HG03025 (cell line): ENCODE results near the gene NACAD.
"Not testable (repeated sequence)": the region's sequence is repeated elsewhere in the genome, so short reads cannot be mapped to it uniquely, and the experiment has no call there.

Source experiments
- ATAC-seq: cut with Tn5 transposase; IDR thresholded peaks from one replicate; pipeline ENCODE4 v1.9.1; 2021; ENCODE audit warnings: mild to moderate bottlenecking, moderate library complexity; ENCODE audit not compliant: unreplicated experiment, low FRiP score

NACAD gene

DNA sequence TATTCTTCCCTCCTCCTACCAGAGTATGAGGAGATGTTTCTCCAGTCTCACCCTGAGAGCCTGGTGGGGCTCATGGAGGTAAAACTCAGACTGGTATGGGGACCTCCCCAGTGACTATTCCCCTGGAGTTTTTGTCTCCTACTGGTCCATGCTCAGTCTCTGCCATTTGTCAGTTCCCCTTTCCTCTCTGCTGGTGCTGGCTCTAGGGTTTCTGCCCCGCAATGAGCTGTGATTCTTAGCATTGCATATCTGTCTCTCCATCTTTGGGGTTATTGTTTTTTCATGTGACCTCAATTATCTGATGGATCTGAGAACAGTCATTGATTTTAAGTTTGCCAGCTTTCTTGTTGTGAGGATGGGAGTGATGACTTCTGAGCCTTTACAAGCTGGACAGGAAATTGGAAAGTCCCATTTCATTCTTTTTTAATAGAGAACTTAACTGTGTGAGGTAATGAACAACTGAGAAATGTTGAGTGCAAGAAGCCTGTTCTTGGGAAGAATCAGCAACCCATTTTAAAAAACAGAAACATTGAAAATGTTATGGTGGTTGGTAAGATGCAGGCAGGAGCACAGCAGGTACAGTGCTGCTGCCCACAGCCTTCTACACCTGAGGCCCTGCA lies 26.9 kb downstream of the NACAD start:
- no peak for ATAC-seq

DNA sequence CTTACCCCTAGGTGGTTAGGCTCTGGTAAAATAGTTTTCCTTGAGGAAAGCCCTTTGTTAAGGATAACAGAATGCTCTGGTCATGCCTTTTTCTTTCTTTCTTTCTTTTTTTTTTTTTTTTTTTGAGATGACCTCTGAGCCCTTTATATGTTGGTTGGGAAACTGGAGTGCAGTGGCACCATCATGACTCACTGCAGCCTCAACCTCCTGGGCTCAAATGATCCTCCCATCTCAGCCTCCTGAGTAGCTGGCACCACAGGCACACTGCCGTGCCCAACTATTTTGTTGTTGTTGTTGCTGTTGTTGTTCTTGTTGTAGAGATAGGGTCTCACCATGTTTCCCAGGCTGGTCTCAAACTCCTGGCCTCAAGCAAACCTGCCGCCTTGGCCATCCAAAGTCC lies 27.4 kb downstream of the NACAD start:
- ATAC-seq = no peak

DNA sequence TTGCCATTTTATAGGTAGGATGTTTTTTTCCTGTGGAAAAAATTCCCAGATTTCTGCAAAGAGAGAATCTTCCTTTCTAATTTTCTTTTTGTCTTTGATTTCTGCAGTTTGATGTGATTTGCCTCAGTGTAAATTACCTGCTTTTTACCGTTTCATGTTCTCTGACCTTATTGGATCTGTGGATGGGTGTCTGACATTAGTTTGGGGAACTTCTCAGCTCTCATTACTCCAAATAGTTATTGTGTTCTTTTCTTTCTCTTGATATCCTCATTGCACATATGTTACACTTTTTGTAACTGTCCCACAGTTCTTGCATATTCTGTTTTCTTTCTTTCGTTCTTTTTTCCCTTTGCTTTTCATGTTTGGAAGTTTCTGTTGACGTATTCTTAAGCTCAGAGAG lies 28.5 kb downstream of the NACAD start:
- ATAC-seq = no peak

DNA sequence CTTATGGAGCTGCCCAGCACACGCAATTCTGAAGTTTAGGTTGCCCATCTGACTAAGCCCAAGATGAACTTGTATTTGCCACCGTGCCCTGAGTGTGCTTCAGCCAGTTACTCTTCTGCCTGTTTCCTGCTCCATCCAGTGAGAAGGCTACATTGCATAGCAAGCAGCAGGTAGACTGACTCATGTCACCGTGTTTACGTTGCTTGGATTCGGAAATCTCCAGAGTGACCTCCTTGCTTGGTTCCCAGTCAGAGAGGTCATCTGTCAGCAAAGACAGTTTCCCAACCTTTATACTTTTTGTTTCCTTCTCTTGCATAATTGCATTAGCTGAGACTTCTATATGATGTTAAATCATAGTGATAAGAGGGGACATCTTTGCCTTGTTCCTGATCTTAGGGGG lies 30.9 kb downstream of the NACAD start:
- no peak for ATAC-seq

DNA sequence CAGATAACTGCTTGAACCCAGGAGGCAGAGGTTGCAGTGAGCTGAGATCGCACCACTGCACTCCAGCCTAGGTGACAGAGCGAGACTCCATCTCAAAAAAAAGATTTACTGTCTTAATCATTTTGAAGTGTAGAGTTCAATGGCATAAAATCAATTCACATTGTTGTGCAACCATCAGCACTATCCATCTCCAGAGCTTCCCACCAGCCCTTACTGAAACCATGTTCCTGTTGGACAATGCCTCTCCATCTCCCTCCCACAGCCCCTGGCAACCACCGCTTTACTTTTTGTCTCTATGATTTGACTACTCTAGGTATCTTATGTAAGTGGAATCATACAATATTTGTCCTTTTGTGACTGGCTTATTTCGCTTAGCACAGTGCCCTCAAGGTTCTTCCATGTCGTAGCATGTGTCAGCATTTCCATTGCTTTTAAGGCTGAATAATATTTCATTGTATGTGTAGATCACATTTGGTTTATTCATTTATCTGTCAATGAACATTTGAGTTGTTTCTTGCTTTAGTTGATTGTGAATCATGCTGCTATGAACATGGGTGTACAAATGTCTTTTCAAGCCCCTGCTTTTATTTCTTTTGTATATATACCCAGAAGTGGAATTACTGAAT lies 33.1 kb downstream of the NACAD start:
- no peak for ATAC-seq

DNA sequence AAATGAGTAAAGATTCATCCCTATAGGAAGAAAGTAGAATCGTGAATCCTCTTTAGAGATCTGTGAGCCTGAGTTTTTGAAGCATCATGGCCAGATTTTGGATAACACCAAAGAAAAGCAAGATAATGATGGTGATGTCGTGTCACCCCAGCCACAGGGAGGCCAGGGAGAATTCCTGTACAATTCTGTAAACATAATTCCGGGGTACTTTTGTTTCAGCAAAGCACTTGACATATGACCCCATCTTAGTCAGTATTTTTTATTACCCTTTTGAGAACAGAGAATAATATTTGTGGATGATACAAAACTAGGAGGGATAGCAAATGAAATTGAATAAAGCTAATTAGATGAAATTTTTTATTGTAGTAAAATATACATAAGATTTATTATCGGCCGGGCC lies 33.8 kb downstream of the NACAD start:
- no peak for ATAC-seq

DNA sequence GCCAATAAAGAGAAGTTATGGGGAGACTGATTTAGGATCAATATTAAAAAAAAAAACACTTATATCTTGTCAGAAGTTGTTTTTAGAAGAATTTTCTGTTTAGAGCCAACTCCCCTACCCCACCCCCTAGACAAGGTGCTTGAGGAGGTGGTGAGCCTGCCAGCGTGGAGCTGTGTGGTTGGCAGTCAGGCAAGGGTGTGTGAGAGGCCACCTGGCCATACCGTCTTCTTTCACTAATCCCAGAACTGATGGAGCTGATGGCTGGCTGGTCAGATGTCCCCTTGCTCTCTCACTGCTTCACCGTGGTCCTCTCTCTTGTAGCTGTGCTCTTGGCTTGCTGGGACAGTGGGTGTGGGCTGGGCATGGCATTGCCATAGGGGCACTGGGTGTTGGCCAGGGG lies 34.3 kb downstream of the NACAD start:
- no peak for ATAC-seq

DNA sequence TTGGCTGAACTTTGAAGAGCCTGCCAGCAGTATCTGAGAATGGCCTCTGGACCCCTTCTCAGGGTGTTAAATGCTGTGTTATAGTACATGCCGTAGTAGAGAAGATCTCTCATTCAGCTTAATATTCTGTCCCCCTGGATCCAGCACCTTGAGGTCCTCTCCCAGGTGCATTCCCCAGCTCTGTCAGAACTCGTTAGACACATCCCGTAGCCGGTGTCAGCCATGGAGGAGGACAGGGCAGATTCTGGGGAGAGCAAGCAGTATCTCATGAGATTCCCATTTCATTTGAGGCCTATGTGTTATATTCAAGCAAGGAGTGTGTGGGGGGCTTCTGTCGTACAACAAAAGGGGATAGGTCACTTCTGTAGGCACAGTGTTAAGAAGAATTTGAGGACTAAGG lies 34.8 kb downstream of the NACAD start:
- no peak for ATAC-seq

DNA sequence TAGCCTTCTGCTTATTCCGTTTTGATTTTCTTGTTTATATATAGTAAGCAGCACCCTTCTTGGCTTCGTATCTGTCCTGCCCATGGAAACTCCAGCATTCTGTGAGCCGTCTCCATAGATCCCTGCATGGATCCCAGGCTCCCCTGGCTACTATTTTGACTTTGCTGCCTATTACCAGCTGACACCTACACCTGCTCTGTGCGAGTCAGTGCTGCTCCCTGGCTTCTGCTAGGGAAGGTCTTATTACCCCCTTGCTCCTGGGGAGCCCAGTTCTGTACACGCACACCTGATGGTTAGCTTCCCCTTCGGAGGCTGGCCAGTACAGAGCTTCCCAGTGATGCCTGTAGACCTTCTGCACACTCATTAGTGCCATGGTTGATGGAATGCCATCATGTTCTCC lies 35.4 kb downstream of the NACAD start:
- no peak for ATAC-seq

DNA sequence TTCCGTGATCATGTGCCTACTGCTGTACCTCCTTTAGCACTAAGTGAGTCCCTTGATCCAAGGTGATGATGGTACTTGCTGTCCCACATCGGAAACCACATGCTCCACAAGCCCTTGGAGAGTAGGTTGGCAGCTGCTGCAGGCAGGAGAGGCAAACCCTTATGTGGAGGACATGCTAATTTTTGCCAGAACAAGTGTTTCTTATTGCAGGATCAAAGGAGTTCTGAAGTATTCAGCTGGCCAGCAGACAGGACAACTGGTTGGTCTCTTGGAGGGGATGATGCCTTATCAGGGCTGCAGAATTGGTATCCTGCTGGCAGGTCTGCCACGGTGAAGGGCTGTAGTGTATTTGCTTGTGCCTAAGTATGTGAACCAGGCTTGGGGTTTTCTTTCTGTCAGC lies 36.8 kb downstream of the NACAD start:
- no peak for ATAC-seq

DNA sequence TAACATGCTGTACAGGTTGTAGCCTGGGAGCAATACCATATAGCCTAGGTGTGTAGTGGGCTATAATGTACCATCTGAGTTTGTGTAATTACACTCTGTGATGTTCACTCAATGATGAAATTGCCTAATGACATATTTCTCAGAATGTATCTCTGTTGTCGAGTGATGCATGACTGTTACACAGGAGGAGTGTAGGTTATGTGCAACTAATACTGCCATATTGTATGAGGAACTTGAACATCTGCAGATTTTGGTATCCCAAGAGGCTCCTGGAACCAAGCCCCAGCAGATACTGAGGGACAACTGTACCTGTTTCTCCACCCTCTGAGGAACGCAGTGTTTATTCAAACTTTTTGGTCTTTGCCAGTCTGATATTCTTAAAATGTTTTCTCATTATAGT lies 38.6 kb downstream of the NACAD start:
- ATAC-seq = no peak

DNA sequence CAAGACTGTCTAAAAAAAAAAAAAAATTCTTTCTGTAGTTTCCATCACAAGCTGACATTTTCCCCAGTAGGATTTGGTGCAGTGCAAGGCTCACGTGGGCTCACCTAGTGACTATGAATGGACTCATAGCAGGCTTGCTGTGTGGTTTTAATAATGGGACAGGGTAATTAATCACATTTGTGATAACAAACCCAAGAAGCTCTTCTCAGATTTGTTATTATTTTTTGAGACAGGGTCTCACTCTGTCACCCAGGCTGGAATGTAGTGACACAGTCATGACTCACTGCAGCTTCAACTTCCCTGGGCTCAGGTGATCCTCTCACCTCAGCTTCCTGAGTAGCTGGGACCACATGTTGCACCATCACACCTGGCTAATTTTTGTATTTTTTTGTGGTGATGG lies 40.0 kb downstream of the NACAD start:
- ATAC-seq = no peak

DNA sequence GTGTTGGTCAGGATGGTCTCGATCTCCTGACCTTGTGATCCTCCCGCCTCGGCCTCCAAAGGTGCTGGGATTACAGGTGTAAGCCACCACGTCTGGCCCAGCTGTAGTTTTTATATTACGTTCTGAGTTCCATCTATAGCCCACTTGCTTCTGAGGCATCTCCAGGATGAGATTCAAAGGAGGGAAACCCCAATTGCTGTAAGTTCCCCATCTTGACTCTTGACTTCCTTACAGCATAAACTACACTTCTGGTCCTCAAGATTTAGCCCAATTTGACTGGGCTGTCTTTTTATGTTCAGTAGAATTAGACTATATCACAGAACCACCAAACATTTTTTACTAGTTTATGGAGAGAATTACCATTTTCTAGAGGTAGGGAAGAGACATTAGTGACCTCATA lies 44.4 kb downstream of the NACAD start:
- no peak for ATAC-seq

DNA sequence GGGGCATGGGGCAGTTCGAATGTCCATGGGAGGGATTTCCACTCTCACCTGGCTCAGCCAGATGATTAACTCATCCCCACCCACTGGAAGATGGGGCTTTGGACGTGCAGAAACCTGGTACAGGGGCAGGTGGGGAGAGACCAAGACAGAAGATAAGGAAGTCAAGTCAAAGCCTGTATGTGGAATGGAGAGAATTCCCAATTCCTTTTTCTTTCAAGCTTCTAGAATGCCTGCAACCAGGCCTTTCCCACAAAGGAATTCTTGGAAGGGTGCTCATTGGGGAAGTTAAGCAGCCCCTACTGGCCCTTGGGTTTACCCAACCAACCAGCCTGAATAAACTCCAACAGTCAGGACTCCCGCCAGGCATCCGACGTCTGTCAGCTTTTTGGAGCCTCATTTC lies 49.7 kb downstream of the NACAD start:
- ATAC-seq = no peak

DNA sequence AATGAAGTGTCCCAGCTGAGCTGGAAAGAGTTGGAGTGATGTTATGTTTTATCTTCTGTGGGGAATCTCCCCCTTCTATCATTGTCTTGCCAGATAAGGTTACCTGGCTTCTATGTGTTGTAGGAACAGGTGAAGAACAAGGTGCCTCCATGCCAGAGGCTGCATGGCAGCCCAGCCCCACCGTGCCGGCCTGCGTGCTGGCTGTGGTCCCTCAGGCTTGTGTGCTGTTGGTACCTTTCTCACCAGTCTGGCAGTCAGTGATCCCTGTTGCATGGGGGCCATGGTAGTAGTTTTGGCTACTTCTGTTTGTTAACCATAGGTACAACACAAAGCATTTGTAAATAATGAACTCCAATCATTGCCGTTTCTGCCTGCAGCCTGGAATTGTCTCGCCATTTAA lies 50.9 kb downstream of the NACAD start:
- ATAC-seq = no peak

DNA sequence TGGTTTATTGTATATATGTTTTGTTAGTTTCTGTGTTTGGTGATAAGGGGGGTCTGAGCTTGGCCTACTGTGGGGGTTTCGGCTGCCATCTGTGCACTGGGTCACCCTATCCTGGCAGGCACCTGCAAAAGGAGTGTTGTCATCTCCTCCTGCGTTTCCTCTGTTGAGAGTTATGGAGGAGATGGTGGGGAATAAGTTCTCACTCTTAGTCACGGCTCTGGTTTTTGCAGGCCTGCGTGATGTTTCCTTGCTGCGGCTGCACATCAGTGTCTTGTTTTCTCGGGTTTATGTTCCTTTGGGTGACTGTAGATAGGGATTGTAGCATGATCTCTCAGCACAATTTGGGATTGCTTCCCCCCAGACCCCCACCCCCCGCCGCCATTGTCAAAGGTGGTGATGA lies 52.0 kb downstream of the NACAD start:
- ATAC-seq = no peak

DNA sequence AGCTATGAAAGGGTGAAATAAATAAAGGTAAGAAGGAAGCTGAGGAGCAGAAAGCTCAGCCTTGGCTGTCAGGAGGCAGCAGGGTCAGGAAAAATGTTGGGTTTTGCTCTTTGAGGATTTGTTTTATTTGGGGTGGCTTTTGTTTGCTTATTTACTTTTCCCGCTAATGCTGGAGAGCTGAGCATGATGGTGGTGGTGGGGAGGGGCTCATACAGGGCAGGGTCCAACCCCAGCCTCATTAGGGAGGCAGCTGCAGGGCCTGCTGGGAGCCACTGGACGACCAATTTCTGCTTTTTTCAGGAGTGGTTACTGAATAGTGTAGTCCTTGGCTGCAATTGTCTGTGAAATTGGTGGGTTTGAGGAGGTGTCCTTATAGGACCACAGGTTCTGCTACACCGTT lies 52.5 kb downstream of the NACAD start:
- no peak for ATAC-seq

DNA sequence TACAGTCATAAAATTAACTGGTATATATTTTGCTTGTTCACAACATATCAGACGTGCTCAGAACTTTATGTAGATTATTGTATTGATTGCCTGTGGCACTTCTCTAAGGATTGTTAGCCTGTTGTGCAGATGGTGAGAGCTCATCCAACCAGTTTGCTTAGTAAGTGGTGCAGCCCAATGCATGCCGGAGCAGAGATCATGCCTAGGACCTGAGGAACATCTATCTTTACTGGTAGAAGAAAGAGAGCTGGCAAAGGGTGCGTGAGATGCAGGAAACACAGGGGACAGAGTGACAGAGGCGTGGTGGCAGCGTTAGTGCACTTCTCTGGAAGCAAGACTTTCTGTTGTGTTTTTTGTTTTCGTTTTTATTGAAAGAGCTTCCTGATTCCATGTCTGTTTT lies 52.9 kb downstream of the NACAD start:
- no peak for ATAC-seq

DNA sequence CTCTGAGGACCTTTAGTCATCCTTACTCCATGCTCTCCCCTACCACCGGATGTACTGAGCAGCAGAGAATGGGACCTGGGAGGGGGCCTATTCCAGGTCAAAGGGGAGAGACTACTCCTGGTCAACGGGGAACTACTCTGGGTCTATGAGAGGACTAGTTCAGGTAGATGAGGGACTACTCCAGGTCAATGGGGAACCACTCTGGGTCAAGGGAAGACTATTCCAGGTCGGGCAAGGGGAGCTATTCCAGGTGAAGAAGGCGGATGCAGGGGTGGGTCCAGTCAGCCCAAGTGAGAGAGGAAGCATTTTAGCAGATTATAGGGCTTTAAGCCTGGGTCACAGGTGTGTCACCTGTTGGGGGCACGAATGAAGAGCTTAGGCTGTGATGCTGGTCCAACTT lies 53.4 kb downstream of the NACAD start:
- ATAC-seq = no peak

DNA sequence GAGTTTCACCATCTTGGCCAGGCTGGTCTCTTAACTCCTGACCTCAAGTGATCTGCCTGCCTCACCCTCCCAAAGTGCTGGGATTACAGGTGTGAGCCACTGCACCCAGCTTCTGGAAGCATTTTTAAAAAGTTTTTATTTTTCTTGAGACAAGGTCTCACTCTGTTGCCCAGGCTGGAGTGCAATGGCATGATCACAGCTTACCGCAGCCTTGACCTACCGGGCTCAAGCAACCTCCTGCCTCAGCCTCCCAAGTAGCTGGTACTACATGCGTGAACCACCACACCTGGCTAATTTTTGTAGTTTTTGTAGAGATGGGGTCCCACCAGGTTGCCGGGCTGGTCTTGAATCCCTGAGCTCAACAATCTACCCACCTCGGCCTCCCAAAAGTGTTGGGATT lies 54.1 kb downstream of the NACAD start:
- not testable (repeated sequence) for ATAC-seq

DNA sequence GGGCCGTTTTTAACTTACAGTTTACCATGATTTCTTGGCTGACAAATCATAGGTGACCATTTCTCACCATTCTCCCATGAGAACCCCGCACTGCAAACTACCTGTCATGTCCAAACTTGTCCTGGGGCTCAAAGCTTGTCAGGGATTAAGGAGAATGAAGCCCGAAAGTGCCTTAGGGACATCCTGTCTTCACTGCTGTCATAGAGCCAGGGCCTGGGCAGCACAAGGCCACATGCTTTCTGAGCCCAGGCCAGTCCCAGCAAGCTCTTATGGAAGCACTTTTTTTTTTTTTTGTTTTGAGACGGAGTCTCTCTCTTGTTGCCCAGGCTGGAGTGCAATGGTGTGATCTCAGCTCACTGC lies 54.9 kb downstream of the NACAD start:
- no peak for ATAC-seq

DNA sequence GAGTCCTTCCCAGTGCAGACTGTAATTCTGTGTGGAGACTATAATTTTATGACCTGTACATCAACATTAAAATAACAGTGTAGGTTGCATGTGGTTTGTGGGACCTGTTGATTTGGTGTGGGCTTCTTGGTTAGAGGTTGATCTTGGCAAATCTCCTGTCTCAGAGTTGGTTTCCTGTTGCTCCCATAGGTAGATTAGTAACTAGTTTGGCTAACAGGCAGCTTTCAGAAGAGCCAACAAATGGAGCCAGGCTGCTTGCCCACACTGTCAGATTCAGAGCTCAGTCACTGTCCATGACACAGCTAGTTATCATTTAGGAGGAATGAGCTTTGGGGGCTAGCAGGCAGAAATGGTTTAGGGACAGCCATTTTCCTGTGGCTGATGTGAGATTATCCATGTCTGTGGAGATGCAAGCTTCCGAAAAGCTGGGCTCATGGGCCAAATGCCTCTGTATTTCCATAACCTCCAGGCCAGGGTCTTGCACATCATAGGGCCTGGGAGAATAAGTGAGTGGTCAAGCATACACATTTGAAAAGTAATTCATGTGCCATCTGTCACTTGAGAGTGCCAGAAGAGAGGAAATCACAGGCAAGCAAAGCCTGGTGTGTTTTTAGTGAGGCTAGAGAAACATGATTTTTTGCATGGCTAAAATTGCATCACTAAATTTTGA lies 55.4 kb downstream of the NACAD start:
- ATAC-seq = no peak
